NCI-H1105 treated with DMSO at 0.1 percent for 48 hours (cell line): Measurements from ENCODE around the gene OR52H1.
"Not testable (repeated sequence)": the region's sequence is repeated elsewhere in the genome, so short reads cannot be mapped to it uniquely, and the experiment has no call there.

Experiments used
- DNase-seq: peaks from one replicate; lab custom pipeline; 2025; lab: John Stamatoyannopoulos, UW

Gene OR52H1

DNA sequence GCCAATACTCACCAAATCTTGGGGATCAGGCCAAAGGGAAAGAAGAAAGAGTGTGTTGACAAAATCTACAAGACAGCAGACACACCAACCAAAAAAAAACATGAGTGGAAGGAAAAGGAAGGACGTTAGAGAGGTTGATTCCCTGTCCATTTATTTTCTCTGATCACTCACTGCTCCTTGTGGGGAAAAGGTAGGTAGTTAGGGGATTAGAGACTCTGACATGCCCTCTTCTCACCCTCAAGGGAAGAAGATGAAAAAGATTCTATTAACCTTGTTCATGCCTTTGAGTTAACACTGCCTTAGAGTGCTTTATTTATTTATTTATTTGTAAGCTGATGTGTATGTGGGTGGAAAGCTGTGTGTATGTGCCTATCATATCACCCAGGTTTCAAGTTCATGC lies at the start of gene OR52H1:
TSS of gene OR52H1 (minus strand) at position 101 of the 400 bp plus-strand sequence. CDS start 3,035 bp downstream, outside the sequence.
- DNase-seq = no peak

DNA sequence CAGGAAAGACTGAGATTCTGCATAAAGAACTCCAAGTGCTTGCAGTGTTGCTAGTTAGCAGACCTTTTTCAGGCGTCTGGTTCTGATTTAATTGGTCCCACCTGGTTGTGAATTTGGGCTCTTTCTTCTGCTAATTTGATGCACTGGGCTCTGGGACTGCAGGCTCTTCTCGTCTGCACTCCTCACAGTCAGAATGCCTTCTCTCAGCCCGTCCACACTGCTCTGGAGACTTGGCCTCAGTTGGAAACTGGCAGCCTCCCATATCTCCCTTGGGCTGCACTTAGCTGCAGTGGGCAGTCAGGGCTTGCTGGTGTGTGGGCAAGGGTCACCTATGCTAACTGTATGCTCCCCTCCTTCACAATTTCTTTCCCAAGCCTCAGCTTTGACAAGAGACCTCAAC lies 49.6 kb upstream of the OR52H1 start:
- DNase-seq = no peak

DNA sequence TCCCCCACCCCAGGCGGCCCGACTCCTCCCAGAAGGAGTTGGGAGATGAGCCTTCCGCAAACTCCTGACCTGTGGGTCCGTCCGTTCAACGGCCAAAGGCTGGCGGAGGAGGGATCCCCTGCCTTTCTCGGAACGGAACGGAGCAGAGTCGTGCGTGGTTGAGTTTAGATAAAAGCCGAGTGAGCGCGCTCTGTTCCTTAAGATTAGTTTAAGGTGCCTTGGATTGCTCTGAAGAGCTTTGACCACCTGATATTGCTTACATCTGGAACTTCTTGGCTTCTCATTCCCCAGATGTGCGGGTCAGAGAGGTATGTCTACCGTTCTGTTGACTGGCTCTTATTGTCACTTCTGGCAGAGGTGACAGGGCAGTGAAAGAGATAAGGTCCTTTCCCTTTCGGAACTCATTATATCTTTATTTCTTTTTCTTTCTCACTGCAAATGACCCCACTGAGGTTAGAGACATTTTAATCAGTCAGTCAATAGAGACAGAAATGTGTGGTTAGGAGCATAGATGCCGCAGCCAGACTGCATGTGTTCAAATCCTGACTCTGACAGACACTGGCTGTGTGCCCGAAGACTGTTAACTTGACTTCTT lies 48.4 kb upstream of the OR52H1 start, which contains the start of gene TRIM6:
TSS of gene TRIM6 (plus strand) at position 31 of the 595 bp plus-strand sequence. CDS start at position 292, 261 bp downstream.
- no peak for DNase-seq

DNA sequence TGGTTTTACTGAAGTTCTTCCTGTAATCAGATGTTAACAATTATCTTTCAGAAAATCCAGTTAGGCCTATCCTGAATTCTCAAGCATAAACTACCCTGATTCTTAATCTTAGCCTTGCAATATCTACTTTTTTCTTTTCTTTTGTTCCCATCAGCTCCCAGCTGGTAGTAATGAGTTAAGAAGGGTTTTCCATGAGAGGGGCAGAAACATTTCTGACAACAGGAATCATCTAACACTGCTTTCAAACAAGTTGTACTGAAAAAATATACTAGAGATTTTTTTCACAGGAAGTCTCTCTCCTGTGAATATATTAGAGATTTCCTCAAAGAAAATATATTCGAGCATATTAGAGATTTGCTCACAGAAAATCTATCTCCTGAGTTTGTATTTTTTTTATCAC lies 44.8 kb upstream of the OR52H1 start:
- no peak for DNase-seq

DNA sequence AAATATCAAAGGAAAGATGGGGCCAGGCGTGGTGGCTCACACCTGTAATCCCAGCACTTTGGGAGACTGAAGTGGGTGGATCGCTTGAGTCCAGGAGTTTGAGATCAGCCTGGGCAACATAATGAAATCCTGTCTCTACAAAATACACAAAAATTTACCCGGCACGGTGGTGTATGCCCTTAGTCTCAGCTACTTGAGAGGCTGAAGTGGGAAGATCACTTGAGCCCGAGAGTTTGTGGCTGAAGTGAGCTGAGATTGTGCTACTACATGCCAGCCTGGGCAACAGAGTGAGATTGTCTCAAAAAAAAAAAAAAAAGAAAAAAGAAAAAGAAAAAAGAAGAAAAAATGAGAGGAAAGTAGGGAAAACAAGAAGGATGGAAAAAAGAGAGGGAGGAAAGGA lies 44.3 kb upstream of the OR52H1 start:
- DNase-seq = no peak

DNA sequence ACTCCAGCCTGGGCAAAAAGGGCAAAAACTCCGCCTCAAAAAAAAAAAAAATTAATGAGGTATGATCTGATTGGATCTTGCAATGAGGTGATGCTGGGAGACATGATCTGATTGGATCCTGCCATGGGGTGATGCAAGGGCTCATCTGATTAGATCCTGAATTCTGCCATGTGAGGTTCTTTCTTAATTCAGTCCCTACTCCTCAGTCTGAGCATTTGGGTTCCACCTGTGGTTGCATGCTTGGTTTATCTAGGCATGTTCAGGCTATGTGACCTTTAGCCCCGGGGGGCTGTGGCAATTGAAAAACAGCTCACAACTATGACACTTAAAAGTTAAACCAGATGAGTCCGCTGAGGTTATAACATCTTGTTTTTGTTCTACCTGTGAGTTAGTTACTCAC lies 43.3 kb upstream of the OR52H1 start:
- no peak for DNase-seq

DNA sequence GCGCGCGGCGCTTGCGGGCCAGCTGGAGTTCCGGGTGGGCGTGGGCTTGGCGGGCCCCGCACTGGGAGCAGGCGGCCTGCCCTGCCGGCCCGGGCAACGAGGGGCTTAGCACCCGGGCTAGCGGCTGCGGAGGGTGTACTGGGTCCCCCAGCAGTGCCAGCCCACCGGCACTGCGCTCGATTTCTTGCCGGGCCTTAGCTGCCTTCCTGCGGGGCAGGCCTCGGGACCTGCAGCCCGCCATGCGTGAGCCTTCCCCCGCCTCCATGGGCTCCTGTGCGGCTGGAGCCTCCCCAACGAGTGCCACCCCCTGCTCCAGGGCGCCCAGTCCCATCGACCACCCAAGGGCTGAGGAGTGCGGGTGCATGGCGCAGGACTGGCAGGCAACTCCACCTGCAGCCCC lies 41.6 kb upstream of the OR52H1 start:
- DNase-seq = not testable (repeated sequence)

DNA sequence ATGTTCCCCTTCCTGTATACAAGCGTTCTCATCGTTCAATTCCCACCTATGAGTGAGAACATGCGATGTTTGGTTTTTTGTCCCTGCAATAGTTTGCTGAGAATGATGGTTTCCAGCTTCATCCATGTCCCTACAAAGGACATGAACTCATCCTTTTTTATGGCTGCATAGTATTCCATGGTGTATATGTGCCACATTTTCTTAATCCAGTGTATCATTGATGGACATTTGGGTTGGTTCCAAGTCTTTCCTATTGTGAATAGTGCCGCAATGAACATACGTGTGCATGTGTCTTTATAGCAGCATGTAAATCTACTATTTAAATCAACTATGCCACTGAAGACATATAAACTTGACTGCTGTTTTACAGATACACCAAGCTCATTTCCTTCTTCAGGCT lies 36.1 kb upstream of the OR52H1 start:
- DNase-seq = not testable (repeated sequence)

DNA sequence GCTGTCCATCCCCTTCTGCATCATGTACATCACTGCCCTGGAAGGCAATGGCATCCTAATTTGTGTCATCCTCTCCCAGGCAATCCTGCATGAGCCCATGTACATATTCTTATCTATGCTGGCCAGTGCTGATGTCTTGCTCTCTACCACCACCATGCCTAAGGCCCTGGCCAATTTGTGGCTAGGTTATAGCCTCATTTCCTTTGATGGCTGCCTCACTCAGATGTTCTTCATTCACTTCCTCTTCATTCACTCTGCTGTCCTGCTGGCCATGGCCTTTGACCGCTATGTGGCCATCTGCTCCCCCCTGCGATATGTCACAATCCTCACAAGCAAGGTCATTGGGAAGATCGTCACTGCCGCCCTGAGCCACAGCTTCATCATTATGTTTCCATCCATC lies 32.7 kb upstream of the OR52H1 start:
- DNase-seq = no peak

DNA sequence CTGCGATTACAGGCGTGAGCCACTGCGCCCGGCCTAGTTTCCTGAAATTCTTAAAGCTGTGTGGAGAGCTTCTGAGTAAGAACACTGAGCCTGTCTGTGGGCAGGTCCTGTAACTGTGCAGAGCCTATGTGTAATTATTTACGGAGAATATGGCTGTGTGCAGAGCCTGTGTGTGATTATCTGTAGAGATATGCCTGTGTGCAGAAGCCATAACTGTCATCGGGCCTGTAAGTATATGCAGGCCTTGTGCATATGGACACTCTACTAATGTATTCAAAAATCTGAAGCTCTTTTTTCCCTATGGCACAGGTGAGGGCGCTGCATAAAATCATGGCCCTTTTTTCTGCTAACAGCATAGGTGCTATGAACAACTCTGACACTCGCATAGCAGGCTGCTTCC lies 32.2 kb upstream of the OR52H1 start, which contains the start of gene OR52B6:
TSS of gene OR52B6 (plus strand) at position 301 of the 400 bp plus-strand sequence. CDS start at position 301, 0 bp downstream.
- DNase-seq = no peak

DNA sequence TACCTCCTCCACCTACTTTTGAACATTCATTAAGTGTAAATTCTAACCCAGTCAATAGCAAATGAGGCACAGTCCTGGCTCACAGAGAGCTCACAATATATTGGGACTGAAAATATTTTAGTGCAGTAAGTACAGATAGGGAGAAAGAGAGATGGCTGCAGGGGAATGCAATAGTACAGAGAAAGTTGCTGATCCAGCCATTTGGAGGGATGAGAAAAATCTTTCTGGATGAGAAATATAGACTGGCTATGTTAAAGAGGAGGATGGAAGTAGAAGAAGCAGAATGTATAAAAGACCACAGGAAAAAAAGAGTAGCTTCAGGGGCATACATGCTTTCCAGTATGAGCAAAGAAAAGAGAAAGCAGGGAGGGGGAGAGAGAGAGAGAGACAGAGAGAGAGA lies 28.8 kb upstream of the OR52H1 start:
- no peak for DNase-seq

DNA sequence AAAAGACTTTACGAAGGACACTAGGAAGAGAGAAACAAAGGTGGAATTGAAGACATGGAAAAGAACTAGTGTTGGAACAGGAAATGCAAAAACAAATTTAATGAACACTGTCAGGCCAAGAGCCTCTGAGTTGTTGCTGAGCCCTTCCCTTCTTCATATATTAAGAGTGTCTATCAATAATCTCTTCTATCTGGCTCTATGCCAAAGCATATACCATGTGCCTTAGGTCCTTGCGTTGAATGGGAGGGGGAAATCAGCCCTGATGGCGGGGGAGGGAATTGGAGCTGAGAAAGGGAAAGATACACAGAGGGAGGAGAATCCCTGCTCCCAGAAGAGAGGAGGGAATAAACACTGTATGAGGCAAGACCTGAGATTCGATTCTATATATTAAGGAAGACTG lies 26.8 kb upstream of the OR52H1 start:
- no peak for DNase-seq

DNA sequence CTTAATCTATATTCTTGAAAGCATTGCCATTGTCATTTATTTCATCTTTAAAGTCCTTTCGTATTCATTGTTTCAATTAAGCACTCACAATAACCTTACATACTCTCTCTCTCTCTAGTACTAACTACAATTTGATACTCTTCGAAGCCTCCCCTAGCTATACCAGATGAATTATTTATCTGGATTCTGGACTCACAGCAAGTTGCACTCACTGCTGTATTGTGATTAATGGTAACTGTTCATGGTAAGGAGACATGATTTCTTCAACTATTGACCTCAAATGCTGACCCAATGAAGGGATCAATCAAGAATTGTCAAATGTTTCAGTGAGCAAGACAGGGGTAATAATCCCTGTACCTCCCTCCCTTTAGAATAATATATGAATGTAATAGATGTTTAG lies 26.3 kb upstream of the OR52H1 start:
- no peak for DNase-seq

DNA sequence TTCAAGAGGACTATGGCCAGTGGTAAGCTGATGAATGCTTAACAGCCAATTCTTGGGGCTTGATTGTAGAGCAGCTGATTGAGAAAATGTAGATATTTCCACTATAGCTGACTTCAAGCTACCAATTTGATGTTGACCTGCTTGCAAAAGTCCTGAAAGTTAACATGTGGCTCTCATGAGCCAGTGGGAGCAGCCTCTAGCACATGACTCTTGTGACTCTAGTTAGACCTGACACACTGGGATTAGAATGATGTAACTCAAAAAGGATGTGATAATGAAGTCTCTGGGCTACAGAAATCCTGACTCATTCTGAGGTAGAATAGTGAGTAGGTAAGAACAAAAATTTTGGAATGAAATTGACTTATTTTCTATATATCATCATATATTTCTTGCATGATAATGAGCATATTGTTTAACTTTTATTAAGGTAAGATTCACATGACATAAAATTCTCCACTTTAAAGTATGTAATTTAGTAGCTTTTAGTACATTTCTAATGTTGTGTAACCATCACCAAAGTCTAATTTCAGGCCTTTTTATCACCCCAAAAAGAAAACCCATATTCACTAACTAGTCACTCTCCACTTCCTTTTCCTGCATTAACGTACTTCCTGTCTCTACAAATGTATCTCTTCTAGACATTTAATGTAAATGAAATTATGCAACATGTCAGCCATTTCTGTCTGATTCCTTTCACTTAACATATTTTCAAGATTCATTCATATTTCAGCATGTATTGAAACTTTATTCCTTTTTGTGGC lies 16.1 kb upstream of the OR52H1 start:
- no peak for DNase-seq

DNA sequence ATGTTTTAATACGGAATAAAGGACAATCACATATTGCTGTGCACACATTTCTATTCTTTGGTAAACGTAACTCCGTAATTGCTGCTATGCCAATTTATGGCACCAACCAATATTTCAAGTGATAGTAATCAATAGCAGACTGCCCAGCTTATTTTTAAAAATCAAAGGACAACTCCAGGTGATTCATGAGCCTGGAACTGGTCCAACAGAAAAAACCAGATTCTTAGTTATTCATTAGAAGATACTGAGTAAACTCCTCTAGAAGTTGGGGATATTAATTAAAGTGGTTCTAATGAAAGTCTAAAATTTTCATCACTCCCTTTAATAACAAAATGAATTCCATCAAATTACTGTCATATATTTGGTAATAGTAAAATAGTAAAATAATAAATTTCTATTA lies 9.4 kb upstream of the OR52H1 start:
- DNase-seq = no peak

DNA sequence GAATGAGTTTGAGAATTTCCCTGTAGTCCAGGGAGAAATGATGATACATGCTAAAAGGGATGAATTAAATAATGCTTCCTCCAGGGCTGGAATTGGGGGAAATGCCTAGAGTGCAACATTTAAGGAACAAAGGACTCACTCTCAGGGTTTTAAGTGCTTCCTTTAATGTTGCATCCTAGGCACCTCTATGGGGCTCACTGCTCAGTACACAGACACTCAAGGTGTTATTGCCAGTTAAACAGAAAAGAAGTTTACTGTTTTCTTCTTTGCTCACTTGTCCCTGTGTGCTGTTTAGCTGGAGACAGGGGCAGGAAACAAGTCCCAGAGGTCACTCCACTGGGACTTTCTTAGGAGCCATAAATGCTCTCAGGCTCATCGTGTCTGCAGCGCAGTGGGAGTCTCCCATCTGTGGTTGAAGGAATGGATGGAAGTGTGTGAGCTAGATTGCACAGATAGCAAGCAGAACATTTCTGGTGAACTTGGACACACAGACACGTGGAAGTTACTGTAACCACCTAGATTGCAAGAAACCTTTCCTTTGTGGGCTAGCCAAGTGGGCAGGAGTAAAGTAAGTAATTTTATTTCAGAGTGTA lies 8.4 kb upstream of the OR52H1 start:
- DNase-seq = no peak

DNA sequence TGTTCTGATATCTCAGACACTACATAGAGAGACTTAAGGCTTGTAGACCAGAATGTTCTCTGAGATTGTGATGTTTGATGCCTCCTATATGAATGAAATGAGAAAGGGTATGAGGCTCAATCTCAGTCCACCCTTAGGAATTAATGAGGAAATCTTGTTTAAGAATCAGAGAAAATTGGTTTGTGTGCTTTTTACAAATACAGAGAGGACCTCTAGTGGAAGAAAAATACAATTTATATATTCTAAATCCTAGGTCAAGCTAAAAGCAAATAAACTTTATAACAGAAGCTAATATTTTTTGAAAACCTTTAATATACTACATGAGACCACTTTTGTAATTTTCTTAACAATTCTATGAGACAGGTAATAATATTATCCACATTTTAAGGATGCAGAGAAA lies 5.0 kb upstream of the OR52H1 start:
- no peak for DNase-seq

DNA sequence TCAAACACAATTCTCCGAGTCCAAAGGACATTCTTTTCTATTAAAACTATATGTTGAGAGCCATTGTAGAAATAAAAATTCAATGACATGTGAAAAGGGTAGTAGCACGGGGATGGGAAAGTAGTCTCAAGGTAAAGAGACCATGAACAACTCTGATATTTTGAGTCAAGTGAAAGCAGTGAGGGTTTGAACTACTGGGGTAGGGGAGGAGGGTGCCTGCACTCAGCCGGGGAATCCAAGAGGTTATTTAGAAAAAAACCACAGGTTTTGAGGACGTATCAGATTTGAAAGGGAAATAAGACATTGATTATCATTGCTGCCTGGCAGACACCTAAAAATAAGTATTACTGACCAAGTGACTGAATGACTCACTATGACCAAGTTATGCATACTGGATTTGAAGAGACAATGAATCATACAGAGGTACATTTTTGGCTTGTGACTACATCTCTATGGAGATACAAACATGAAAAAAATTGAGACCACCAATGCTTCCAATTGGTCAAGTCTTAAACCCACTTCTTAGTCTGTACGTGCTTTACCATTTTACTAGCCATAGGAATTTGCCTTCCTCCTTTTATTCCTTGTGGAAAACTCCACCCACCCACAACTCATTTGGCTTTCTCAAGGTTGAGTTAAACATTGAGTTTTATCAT lies 2.2 kb upstream of the OR52H1 start:
- no peak for DNase-seq

DNA sequence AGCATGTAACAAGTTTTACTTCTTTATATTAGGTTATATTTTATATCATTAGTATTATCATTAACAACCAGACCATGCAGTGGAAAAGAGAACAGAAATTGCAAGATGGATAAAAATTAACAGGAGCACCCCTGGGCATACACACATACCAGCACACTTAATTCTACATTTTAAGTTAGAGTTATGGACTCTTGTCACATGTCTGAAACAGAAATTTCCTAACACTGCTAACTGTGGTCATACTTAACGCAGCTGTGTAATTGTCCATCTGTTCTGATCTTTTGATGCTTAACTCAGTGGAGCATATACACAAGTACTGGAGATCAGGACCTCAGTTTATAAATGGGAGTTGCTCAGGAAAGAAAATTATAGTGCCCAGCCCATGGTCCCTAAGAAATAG lies 358 bp downstream of the OR52H1 start:
- DNase-seq = no peak

DNA sequence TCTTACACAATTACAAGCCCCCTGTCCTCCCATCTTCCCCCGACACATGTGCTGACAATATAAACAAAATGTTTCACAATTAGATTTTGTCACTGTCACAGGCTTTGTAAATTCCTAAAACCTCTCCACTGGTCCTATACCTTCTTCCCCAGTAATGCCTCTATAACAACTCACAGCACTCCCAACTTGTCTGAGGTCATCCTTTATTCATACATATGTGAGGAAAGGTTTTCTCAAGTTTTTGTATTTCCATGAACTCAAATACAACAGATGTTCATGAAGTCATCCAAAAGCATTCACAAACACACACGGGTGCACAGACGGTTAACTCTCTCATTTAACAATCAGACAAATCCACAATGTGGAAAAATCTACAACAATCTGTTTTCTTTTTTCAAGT lies 1.9 kb downstream of the OR52H1 start:
- no peak for DNase-seq

DNA sequence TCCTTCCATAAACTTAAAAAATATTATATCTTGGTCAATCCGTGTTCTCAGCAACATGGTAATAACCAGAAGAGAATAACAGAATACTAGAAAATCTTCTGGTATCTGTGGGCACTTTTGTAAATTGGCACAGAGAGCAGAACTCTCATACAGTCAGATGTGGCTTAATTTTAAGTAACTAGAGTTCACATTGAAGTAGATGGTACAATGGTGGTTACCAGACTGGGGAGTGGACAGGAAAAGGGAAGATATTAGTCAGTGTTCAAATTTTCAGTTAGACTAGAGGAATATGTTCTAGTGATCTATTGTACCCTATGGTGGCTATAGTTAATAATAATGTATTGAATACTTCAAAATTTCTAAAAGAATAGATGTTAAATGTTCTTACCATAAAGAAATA lies 6.9 kb downstream of the OR52H1 start:
- DNase-seq = no peak

DNA sequence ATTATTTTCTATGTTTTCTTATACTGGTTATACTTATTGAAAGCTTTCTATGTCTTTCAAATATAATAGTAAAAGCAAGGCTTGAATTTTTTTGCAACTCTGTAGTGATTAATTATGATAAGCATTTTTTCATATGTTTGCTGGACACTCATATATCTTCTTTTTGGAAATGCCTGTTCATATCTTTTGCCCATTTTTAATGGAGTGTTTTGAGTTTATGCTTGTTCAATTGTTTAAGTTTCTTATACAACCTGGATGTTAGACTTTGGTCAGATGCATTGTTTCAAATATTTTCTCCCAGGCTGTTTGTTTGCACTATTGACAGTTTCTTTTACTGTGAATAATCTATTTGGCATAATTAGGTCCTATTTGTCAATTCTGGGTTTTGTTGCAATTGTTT lies 11.9 kb downstream of the OR52H1 start:
- DNase-seq = no peak

DNA sequence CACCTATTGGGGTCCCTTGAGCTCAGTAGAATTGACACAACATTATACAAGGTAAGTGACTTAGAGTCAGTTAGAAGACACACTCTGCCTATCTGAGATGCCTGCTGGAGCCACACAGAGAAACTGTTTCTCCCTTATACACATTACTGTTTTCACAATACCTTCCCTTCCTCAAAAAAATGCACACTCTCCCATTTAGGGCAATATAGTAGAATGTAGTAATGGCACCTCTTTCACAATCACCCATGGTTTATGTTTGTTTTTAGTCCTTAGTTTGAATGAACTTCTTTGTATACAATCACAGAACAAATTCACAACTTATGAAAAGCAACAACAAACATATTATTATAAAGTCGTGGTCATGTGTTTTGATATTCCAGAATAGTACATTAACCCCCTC lies 14.3 kb downstream of the OR52H1 start:
- DNase-seq = no peak
